ENCODE results near the gene MMS22L.

MMS22L gene, protein sequence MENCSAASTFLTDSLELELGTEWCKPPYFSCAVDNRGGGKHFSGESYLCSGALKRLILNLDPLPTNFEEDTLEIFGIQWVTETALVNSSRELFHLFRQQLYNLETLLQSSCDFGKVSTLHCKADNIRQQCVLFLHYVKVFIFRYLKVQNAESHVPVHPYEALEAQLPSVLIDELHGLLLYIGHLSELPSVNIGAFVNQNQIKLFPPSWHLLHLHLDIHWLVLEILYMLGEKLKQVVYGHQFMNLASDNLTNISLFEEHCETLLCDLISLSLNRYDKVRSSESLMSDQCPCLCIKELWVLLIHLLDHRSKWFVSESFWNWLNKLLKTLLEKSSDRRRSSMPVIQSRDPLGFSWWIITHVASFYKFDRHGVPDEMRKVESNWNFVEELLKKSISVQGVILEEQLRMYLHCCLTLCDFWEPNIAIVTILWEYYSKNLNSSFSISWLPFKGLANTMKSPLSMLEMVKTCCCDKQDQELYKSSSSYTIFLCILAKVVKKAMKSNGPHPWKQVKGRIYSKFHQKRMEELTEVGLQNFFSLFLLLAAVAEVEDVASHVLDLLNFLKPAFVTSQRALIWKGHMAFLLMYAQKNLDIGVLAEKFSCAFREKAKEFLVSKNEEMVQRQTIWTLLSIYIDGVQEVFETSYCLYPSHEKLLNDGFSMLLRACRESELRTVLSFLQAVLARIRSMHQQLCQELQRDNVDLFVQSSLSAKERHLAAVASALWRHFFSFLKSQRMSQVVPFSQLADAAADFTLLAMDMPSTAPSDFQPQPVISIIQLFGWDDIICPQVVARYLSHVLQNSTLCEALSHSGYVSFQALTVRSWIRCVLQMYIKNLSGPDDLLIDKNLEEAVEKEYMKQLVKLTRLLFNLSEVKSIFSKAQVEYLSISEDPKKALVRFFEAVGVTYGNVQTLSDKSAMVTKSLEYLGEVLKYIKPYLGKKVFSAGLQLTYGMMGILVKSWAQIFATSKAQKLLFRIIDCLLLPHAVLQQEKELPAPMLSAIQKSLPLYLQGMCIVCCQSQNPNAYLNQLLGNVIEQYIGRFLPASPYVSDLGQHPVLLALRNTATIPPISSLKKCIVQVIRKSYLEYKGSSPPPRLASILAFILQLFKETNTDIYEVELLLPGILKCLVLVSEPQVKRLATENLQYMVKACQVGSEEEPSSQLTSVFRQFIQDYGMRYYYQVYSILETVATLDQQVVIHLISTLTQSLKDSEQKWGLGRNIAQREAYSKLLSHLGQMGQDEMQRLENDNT

DNA sequence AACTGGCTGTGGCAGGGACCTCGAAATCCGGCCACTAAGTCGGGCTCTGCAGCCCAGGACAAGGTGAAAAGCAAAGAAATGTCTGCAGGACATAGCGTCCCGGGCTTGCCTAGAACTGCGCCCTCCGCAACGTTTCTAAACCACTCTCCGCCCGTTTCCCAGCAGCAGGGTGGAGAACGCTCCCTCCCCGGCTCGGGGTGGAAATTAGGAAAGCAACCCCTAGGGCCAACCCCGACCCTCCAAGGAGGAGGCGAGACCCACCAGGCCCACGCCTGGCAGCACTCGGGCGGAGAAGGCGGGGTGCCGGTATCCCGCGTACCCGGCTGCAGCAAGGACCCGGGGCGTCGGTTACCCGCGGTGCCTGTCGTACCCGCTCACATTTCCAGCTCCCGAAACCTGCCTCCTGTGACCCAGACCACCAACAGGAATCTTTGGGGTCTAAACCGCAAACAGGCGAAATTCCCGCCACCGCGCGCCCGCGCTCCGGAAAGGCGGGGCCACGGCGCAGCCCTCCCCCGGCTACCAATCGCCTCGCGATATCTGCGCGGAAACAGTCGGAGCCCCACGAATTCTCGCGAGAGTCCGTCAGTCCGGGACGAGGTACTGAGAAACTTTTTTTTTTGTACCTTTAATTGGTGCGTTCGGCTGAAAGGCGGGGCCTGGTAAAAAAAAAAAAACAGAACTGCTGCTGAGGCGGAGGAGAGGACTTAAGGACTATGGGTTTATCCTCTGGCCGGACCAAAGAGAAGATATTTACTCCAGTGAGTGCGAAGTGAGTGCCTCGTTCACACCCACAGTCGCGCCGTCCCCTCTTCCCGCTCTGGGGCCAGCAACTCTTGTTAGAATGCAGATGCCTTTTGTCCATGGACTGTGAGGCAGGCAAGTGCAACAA lies at the start of gene MMS22L:
MMS22L (minus strand) TSS at position 491 of the 892 bp plus-strand sequence. CDS start 739 bp downstream, outside the sequence.
- peak; percentile 80 for DNase-seq

DNA sequence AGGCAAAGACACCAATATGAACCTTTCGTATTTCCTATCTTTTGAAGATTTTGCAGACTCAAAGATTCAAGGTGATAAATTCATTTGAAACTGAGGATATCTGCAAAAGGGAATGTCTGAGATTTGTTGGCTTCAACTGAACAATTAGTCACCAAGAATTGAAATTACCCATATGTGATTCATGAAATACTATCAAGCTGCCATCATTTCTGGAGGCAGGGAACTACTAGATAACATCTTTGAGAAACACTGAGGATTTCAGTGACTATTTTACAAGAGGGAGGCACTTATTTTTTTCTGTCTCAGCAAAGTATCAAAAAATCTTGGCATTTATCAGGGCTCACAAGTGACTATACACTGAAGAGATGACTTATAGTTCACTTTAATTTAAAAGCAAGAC lies 39.8 kb upstream of the MMS22L start:
- no peak for DNase-seq

DNA sequence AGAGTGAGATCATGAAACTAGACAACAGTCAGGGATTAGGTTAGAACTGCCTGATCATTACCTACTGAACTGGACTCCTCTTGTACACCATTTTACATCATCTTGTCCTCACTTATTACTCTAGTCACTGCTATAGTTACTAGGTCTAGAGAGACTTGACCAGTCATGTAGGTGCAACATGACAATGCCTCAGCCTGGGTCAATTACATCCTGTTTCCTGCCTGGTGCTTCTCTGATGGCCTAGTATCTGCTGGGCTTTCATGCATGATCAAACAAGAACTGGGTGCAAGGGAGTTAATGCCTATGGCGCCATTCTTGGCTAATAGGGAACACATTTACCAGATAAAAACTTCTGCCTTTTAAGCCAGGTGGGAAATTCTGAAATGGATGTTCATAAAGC lies 39.2 kb upstream of the MMS22L start:
- no peak for DNase-seq

DNA sequence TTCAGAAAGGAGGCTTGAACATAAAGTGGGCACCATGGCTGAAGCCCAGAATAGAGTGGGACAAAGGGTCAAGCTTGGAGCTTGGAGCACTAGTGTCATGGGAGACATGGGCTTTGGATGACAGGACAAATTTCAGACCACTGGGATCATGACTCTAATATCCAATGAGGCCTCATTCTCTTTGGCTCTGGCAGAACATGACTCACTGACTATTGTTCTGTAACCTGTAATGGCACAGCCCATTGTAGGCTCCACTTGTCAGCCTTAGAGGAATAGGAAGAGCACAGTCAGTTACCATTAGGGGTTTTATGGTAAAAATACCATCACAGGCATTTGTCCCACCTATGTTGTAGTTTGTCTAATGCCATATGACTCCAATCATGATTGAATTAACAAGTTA lies 34.0 kb upstream of the MMS22L start:
- DNase-seq: no peak

DNA sequence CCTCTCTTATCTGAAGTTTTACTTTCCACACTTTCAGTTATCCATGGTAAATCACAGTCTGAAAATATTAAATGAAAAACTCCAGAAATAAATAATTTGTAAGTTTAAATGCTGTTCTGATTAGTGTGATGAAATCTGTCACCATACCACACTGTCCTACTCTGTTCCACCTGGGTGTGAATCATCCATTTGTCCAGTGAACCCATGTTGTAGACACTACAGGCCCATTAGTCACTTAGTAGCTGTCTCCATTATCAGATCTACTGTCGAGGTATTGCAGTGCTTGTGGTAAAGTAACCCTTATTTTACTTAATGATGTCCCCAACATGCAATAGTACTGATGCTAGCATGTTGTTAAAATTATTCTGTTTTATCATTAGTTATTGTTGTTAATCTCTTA lies 29.2 kb upstream of the MMS22L start:
- no peak for DNase-seq

DNA sequence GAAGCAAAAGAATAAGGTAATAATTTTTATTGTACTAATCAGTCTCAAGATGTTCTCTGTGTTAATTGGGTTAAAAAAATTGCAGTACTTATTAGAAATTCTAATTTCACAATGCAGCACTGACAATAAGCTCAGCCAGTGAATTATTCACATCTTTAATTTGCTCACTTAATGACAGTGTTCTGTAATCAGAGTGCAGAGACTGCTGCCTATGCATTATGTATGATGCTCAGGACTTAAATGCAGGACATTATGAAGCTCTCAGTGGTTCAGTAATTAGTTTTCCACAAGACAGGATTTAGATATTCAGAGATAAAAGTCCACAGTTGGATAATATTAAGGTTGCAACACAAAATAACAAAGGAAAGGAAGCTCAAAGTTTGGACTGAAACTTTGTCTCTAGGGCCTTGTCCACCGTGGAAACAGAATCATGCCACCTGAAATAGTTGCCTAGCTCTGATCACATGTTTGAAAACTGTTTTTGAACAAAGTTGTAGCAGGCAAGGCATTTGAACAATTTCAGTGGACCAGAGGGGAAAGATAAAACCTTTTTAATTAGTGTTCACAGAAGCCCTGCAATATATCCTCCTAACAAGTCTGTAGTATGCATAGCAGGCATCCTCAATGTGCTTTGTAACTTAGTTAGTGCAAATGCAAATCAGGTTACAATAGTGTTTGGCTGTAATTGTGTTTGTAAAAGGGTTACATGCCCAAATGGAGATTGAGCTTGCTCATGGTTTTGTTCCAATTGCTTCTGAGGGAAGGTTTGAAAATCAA lies 23.7 kb upstream of the MMS22L start:
- DNase-seq: no peak

DNA sequence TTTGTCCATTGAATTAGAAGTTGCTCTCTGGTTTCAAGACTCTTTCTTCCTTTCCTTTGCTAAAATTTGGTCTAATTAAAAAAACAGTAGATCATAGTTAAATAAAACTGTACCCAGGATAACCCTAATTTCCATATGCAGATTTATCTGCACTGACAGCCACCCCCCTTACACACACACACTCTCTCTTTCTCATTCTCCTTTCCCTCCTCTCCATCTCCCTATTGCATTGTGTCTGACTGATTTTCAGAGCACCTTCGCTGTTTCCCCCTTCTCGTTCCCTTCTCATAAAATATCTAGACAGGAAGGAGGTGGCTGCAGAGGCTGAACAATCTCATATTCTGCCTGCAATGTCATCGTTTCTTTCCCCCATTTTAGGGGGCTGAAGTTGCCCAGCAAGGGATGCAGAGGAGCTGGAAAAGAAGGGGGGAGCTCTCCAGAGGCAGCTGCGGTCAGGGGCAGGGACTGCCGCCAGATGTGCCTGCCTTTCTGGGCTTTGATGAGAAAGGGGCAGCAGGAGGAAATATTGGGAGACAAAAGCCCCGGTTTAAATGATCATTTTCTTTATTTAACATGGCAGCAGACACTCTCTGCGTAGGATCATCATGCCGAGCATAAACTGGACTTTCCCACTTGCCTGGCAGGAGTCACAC lies 22.5 kb upstream of the MMS22L start:
- DNase-seq: no peak

DNA sequence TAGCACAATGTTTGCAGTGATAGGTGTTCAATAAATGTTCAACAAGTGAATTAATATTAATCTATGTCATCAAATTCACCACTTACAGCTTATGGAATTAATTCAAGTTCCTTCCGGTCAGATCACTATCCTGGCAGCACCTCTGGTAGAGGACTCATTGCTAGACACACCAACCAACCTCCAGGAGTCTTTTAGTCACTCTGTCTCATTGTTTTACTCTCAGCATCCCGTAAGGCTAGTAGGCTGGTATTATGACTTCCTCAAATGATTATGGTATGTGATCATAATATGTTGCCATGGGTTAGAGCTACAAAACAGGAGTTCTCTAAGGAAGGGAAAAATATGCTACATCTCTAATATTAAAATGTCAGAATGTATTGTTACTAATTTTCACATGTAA lies 21.7 kb upstream of the MMS22L start:
- DNase-seq: no peak

DNA sequence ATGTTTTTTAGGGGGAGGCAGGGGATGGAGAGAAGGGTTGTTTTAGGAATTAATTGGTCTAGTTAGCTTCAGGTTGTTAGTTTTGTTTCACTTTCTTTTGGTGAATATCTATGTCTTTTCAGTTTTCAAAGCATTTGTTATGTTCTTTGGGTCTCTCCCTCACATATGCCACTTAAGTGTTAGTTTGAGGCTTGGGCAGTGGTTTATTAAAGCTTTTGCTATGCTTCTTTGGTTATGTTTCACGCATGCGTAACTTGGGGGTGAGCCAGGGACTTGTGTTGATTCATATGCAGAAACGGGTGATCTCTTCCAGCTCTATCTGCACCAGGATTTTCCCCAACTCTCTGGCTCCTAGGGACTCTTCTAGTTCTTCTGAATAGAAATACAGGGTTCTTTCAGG lies 11.4 kb upstream of the MMS22L start:
- DNase-seq: no peak

DNA sequence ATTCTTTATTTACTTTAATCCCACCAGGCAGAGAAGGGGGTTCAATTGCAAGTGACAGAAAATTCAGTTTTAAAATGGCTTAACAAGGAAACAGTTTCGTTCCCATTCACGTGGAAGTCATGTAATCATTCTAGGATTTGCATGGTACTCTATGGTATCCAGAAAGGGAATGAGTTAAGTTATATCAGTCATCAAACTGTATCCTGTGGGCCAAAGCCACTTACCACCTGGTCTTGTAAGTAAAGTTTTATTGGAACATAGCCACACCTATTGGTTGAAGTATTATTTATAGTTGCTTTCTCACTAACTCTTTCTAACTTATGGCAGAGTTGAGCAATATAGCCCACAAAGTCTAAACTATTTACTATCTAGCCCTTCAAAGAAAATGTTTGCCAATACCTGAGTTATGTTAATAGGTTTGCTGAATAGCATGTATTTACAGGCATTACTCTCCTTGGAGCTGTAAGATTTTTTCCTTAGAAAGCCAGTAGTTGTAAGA lies 10.2 kb upstream of the MMS22L start:
- DNase-seq: no peak

DNA sequence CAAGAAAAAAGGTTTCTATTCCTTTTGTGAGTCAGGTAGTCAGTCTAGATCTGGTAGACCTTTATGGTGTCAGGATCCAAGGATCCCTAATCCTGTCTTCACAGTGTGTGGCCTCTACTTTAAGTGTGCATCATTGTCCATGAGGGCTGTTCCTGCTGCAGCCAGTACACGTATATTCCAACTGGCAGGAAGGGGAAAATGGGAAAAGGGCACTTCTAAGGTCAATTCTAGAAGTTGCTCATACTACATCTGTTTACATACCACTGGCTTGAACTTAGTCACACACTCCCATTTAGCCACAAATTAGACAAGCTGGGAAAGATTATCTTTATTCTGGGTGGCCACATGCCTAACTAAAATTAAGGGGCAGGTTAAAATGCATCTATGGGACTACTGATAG lies 9.7 kb upstream of the MMS22L start:
- DNase-seq: no peak

DNA sequence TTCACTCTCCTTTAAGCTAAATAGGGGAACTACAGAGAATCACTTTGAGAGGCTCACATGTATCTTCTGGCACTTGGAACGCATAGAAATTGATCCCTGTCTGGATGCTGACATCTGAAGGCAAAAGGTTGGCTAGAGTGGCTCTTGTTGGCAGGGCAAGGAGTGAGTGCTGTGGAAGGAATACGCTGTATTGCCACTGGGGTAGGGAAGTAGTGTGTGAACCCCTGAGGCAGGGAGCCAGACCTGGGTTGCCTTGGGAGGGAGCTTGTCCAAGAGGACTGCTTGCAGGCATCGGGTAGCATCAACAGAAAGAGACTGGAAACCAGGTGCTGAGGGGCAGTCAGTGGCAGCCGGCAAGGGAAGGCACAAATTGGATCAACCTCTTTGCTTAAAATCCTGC lies 8.9 kb upstream of the MMS22L start:
- DNase-seq: no peak

DNA sequence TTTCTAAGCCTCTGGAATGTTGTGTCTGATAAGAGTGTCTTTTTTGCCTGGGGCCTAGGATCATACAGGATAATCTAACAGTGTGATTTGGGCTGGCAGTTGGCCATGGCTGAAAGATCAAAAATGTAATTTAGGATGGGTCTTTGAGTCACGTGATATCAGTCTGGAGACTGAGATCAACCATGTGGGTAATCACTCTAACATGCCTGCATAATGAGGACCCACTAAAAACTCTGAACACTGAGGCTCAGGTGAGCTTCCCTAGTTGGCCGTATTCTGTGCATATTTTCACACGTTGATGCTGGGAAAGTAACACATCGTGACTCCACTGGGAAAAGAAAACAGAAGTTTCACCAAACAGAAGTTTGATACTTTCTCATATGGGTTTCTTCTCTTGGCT lies 6.3 kb upstream of the MMS22L start:
- DNase-seq: no peak

DNA sequence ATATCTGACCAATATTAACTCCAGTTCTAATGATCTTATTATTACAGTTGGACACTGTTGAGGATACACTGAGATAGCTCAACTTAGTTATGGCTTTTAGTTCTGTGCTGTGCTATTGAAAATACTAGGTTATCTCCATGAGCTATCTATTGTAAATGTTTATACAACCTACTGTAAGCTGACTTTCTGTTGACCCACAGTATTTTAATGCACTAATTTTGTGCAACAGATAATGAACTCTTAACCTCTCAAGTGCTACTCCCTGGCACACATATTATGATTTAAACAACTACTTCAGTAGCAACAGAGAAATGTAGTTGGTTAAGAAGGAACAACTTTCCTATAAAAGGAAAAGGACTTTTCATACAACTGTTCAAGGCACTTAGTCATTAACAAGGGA lies 5.2 kb upstream of the MMS22L start:
- DNase-seq: no peak

DNA sequence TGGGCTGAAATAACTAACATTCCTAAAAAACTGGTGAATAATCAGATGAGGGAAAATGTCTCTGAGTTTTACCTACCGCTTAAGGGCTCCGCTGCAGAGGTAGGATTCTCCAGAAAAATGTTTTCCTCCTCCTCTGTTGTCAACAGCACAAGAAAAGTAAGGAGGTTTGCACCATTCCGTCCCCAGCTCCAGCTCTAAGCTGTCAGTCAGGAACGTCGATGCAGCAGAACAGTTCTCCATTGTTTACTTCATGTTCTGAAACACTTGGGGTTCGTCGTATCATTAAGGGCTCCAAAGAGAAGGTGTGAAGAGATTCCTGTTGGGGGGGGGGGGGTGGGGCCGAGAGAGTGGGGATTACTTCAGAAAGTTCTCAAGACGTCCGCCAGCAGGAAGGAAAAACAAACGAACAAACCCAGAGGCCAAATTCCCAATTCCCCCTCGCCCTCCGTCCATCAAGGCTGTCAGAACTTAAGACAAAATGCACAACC lies 734 bp downstream of the MMS22L start:
- no peak for DNase-seq

DNA sequence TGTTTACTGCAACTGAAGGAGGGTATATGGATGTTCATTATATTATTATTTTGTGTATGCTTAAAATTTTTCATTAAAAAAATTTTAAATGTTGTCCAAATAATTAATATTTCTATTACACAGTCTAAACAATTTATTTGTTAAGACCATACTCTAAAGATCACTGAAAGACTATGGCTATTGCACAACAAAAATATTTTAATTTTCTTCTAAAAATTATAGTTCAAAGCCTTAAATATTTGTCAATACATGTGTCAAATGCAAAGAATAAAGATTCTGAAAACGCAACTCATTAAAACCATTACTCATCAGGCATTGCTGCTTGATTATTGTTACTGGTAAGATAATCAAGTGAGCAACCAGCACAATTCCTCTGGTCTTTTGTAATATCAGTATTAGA lies 2.2 kb downstream of the MMS22L start:
- DNase-seq: no peak

DNA sequence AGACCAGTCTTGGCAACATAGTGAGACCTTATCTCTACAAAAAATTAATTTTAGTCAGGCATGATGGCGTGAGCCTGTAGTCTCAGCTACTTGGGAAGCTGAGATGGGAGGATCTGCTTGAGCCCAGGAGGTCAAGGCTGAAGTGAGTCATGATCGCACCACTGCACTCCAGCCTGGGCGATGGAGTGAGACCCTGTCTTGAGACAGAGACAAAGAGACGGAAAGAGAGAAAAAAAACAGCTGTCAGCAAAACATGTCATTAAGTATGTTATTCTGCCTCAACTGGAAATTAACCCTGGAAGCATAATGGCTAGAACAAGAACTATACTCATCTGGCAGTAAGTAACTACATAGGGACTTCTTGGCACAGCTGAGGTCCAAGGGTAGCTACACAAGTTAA lies 7.2 kb downstream of the MMS22L start:
- no peak for DNase-seq

DNA sequence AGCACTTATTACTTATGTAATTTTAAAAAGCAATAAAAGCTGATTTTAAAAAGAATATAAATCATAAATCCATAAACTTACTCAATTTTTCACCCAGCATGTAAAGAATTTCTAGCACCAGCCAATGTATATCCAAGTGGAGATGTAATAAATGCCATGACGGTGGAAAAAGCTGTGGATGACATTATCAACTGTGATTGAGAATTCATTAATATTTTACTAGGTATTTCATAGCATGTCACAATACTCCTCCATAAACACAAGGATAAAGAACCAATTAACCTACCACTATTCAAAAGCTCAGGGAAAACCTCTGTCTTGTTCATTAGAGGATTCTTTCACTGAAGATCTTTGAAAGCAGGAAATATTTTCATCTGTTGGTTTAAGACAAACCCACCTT lies 13.2 kb downstream of the MMS22L start:
- no peak for DNase-seq

DNA sequence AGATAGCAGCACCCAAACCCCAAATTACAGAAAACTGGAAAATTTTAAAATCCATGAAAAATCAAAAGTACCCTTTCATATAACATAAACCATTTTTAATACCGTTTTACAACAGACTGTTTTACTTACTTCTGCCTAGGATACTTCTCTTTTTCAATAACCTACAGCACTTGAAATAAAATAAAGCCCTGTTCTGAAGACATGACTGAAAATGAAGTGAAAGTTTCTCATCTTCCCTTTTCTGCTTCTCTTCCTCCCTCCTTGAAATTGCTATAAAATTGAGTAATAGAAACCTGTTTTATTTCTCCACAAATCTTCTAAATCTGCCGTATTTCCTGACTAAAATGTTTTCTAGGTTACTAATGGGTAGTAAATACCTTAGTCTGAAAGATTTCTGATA lies 20.3 kb downstream of the MMS22L start:
- DNase-seq: no peak

DNA sequence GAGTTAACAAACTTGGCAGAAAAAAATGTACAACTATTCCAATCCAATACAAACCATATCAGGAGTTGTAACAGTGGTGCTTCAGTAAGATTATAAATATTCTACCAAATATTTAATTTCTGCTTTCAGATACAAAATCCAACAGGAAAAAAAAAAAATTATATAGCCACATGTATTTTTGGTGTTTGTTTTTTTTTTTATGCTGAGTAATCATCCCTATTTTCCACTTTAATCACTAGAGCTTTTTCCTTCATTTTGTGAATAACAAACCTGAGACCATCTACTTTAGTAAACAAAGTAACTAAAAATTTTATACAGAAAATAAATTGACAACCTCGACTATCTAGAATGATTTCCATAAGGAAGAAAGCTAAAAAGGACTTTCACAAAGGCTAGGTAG lies 36.2 kb downstream of the MMS22L start:
- DNase-seq: no peak

DNA sequence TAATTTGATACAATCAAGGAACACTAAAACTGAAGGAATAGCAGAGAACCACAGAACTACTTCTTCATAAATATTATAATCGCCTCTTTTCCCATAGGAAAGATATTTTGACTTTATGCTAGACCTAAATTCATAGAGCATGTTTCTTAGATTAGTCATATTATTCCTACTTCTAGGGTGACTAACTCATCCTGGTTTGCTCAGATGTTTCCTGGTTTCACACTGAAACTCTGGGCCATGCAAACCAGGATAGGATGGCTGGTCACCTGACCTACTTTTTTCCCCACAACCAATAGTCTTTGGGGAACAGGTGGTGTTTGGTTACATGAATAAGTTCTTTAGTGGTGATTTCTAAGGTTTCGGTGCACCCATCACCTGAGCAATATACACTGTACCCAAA lies 42.8 kb downstream of the MMS22L start:
- no peak for DNase-seq

Measured in DMS 273 treated with DMSO at 0.1 percent for 48 hours (cell line).